GM10266 (cell line): Measurements from ENCODE around the gene KCNJ14.

Experiments used
- DNase-seq: peaks from one replicate; pipeline ENCODE4 v3.0.0; 2012; ENCODE audit errors: extremely low spot score
- CTCF ChIP-seq: IDR thresholded peaks from 2 replicates; pipeline ENCODE4 v1.5.1; 2012; ENCODE audit warnings: mild to moderate bottlenecking, low read depth; ENCODE audit not compliant: control insufficient read depth, insufficient read depth; ENCODE audit errors: missing control alignments

KCNJ14 gene

DNA sequence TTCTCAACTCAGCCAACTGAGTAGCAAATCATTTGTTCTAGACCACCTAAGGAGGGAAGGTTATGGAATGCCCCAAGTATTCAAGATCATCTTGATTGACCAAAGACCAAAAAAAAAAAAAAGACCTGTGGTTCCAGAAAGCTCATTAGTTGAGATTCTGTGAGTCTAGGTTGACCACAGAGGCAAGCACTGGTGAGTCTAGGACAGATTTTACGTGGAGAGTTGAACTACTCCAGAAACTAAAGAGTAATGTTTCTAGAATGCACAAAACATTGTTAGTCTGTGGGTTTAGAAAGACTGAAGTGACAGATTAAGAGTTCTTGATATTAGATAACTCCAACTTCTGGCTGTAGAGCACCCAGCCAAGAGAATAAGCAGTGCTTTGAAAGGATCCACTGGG, 9.8 kb downstream of the KCNJ14 start:
- DNase-seq, result no peak
- TF ChIP-seq CTCF, result no peak

DNA sequence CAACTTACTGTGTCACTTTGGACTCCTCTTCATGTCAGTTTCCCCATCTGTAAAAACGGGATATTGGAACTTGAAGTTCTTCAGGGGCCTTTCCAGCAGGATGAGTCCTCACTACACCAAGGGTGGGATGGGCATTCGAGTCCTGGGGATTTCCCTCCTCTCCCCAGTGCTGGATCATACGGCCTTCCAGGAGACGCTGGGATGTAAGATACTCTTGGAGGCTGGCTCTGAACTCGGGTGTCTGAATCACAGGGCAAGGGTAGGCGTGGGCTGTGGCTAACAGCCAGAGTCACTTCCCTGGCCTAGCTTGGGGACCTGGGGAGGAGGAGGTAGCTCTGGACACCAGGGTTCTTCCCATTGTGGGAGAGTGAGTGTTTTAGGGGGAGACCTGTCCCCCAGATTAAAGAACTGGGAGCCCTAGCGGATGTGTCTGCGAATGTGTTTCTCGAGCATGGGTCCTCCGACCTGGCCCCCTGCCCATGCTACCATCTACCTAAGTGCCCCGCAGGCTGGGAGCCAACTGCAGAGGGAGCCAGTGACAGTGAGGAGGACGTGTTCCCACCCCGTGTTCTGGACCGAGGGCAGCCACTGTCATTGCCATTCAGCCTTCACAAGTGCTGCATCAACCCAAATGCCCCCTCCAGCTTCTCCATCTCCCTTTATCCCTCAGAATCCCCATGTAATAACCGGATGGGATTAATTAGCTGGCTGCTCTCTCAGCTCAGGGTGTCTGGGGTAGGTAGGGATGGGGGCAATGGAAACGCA, 11.4 kb downstream of the KCNJ14 start:
- no peak for TF ChIP-seq CTCF
- no peak for DNase-seq

- no peak for TF ChIP-seq CTCF
Measured at GRCh38 chr19:48468772-48469288, 13.5 kb downstream of the KCNJ14 start.

GRCh38 chr19:48469289-48469881, 14.0 kb downstream of the KCNJ14 start, which contains the start of gene CYTH2:
TSS of gene CYTH2 (plus strand) at chr19:48469369. CDS start at chr19:48469508, 139 bp downstream.
- no peak for TF ChIP-seq CTCF
- DNase-seq, result peak; percentile 80

More at GRCh38 chr19:48468772-48469288, 13.5 kb downstream of the KCNJ14 start:
- DNase-seq, result peak; percentile 99

- DNase-seq, result no peak
- no peak for TF ChIP-seq CTCF
Measured at GRCh38 chr19:48469934-48470680, 14.7 kb downstream of the KCNJ14 start.

DNA sequence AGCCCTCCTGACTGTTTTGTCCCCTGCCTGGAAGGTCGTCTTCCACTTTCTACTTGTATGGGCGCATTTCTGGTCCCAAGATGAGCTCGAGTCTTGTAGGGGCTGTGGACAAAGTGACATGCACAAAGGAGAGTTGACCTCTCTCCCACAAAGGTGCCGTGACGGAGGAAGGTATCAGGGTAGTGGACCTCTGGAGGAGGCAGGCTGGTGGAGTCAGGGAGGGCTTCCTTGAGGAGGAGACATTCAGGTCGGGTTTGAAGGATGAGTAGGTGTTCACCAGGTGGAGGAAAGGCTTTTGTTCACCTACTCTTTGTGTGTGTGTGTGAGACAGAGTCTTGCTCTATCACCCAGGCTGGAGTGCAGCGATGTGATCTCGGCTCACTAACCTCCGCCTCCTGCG, 15.5 kb downstream of the KCNJ14 start:
- TF ChIP-seq CTCF, result no peak

More for the DNA sequence above, 15.5 kb downstream of the KCNJ14 start:
- DNase-seq, result no peak
